GM12864 (cell line): ENCODE results near the gene PTN.

Experiments used
- DNase-seq: peaks from one replicate; pipeline ENCODE4 v3.0.0-alpha.2; 2011; ENCODE audit warnings: low read depth
- H3K4me3 ChIP-seq: 2 replicates; pipeline ENCODE4 v1.5.1; 2011; ENCODE audit warnings: mild to moderate bottlenecking, low read depth, low read length, control low read depth
- CTCF ChIP-seq: IDR thresholded peaks from 2 replicates; pipeline ENCODE4 v1.5.1; 2011; ENCODE audit warnings: low read depth, mild to moderate bottlenecking, moderate library complexity, low read length, control low read depth, inconsistent platforms; ENCODE audit errors: missing control alignments

Gene PTN

GRCh38 chr7:137366995-137367394 is 23.5 kb upstream of the PTN start:
- DNase-seq, result no peak
- no peak overlapping the region for H3K4me3 ChIP-seq
- TF ChIP-seq CTCF, result no peak

- TF ChIP-seq CTCF, result no peak
- no peak for DNase-seq
These were observed 20.1 kb upstream of the PTN start for GRCh38 chr7:137363683-137364082.

GRCh38 chr7:137360087-137360679 is 16.6 kb upstream of the PTN start:
- DNase-seq, result no peak
- H3K4me3 ChIP-seq, result no peak overlapping the region
- no peak for TF ChIP-seq CTCF

More at GRCh38 chr7:137363683-137364082, 20.1 kb upstream of the PTN start:
- no peak overlapping the region for H3K4me3 ChIP-seq

- DNase-seq, result no peak
- no peak overlapping the region for H3K4me3 ChIP-seq
- TF ChIP-seq CTCF, result no peak
These were observed 11.4 kb upstream of the PTN start for GRCh38 chr7:137354961-137355360.

- no peak for DNase-seq
- H3K4me3 ChIP-seq, result no peak overlapping the region
- no peak for TF ChIP-seq CTCF
These were observed 10.9 kb upstream of the PTN start for GRCh38 chr7:137354396-137354795.

GRCh38 chr7:137351941-137352340 is 8.4 kb upstream of the PTN start:
- no peak for DNase-seq
- no peak overlapping the region for H3K4me3 ChIP-seq
- TF ChIP-seq CTCF, result no peak

- no peak overlapping the region for H3K4me3 ChIP-seq
- no peak for TF ChIP-seq CTCF
- DNase-seq, result no peak
These were observed 2.4 kb upstream of the PTN start for GRCh38 chr7:137345799-137346449.
